Fibroblast of mammary gland (primary cell): ENCODE measurements around the gene BAIAP3.
"Not testable (repeated sequence)": the region's sequence is repeated elsewhere in the genome, so short reads cannot be mapped to it uniquely, and the experiment has no call there.

Experiments used
- DNase-seq: peaks from one replicate; pipeline ENCODE4 v3.0.0-alpha.2; 2010; ENCODE audit warnings: low read depth
- H3K4me3 ChIP-seq: 2 replicates; pipeline ENCODE4 v1.5.1; 2011; ENCODE audit warnings: low read depth, mild to moderate bottlenecking, low read length, moderate library complexity; ENCODE audit not compliant: control insufficient read depth
- CTCF ChIP-seq: conservative IDR thresholded peaks from 2 replicates; pipeline ENCODE4 v1.5.1; 2011; ENCODE audit warnings: low read depth, low read length, inconsistent platforms; ENCODE audit not compliant: control insufficient read depth, insufficient read depth

Gene BAIAP3

DNA sequence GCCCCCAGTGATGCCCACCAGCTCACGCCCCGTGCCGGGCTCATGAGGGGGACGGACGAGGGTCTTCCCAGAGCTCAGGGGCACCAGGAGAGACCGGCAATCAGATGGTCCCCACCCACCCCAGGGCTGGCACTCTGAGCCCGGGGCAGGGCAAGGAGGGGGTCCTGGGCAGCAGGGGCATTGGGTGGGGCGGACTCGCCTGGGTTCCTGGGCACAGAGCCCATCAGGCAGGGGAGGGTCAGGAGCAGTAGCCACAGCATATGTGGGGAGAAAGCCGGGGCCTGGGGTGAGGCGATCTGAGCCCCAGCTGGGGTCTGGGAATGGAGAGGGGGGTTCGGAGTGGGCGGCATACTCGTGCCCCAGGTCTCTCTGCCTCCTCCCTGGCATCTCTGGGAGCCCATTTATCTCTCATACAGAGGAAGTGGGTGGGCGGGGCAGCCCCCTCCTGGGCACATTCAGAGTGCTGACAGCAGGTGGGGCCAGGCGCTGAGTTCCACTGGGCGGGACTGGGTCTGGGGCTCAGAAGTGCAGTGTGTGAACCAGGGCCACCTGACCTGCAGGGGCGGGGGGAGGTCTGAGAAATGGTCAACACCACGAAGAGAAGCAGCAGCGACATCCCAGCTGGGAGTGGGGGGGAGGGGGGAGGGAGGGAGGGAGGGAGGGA lies 44.5 kb upstream of the BAIAP3 start:
- no peak overlapping the region for H3K4me3 ChIP-seq
- DNase-seq = no peak
- TF ChIP-seq CTCF = no peak

DNA sequence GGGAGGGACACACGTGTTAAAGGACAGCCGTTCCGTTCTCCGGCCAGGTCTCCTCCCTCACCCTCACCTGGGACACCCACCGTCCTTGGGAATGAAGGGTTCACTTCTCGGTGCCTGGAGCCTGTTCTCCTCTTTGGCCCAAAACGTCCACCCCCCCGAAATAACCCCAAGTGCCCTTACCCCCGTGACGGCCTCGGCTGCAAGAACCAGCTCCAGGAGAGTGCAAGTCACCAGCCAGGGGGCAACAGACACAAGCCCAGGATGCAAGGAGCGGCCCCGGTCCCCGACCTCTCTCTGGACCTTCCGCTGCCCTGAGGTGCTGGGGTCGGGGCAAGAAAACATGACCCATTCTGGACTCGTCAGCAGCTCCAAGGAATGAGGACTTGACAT lies 44.0 kb upstream of the BAIAP3 start:
- DNase-seq = no peak
- TF ChIP-seq CTCF = no peak
- no peak overlapping the region for H3K4me3 ChIP-seq

DNA sequence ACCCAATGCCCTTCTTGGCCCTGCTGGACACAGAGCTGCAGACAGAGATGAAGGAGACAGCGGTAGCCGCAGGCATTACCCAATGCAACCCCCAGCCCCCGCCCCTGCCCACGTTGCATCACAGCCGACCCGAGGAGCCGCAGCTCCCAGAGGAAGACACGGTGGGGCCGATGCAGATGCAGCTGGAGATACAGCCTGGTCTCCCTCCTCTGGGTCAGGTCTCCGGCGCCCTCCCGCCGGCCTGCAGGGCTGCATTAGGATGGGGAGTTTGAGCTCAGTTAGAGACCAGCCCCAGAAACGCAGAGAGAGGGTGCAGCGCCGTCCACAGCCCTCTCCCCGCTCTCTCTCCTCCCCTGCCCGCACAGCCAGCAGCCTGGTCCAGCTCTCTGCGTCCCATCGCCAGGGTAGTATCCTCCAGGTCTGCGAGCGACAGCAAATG lies 43.4 kb upstream of the BAIAP3 start:
- no peak overlapping the region for H3K4me3 ChIP-seq
- no peak for DNase-seq
- TF ChIP-seq CTCF = no peak

DNA sequence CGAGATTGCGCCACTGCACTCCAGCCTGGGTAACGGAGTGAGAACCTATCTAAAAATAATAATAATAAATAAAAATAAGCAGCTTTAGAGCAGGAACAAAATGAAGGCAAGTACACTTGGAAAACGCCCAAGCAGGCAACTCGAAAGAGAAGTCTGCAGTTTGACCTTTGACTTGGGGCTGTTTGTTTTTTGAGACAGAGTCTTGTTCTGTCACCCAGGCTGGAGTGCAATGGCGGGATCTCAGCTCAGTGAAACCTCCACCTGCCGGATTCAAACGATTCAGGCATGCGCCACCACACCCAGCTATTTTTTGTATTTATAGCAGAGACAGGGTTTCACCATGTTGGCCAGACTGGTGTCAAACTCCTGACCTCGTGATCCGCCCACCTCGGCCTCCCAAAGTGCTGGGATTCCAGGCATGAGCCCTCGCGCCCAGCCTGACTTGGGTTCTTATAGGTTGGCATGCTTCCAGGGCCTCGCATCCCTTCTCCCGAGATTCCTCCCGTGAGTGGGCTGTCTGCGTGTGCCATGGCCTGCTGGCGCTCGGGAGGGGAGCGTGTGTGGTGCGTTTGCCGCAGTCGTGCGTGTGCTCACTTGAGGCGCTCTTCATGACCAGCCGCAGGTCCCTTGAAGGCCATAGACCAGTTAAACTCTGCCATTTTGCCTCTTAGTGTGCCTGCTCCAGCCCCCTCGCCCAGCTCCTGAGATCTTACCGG lies 42.4 kb upstream of the BAIAP3 start:
- no peak overlapping the region for H3K4me3 ChIP-seq
- DNase-seq = no peak
- TF ChIP-seq CTCF = no peak

DNA sequence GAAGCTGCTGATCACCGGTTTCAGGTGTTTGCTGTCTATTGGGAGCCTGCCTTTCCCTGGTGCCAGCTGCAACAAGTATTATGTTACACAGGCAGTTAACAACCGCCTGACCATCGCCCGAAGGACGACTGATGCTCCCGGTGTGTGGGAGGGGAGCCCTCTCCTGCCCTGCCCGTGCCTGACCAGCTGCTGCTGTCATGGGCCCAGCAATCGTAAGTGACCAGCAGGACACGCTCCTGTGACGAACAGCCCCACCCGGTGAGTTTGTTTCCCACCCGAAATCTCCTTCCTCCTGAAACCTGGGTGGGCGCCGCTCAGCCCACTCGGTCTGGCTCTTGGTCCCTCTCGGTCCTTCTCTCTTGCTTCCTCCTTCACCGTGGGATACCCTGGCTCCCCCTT lies 41.9 kb upstream of the BAIAP3 start:
- TF ChIP-seq CTCF = no peak
- DNase-seq = no peak
- no peak overlapping the region for H3K4me3 ChIP-seq

DNA sequence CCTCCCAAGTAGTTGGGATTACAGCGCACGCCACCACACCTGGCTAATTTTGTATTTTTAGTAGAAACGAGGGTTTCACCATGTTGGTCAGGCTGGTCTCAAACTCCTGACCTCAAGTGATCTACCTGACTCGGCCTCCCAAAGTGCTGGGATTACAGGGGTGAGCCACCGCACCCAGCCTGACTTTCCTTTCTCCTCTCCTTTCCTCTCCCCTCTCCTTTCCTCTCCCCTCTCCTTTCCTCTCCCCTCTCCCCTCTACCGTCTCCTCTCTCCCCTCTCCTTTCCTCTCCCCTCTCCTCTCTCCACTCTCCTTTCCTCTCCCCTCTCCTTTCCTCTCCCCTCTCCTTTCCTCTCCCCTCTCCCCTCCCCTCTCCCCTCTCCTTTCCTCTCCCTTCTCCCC lies 41.2 kb upstream of the BAIAP3 start:
- not testable (repeated sequence) for H3K4me3 ChIP-seq, DNase-seq

DNA sequence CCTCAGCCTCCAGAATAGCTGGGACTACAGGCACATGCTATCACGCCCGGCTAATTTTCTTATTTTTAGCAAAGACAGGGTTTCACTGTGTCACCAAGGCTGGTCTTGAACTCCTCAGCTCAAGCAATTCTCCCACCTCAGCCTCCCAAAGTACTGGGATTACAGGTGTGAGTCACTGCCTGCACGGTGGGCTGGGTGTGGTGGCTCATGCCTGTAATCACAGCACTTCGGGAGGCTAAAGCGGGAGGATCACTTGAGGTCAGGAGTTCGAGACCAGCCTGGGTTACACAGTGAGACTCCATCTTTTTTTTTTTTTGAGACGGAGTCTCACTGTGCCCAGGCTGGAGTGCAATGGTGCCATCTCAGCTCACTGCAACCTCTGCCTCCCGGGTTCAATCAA lies 40.6 kb upstream of the BAIAP3 start:
- not testable (repeated sequence) for DNase-seq, H3K4me3 ChIP-seq
